EH (cell line): ENCODE data around the gene SHCBP1L.
A peak's percentile ranks its signal among the peaks of the same experiment; 100 is the strongest.

Source experiments
- DNase-seq: peaks from one replicate; pipeline ENCODE4 v3.0.0-alpha.2; 2015; ENCODE audit warnings: low read depth

SHCBP1L gene

DNA sequence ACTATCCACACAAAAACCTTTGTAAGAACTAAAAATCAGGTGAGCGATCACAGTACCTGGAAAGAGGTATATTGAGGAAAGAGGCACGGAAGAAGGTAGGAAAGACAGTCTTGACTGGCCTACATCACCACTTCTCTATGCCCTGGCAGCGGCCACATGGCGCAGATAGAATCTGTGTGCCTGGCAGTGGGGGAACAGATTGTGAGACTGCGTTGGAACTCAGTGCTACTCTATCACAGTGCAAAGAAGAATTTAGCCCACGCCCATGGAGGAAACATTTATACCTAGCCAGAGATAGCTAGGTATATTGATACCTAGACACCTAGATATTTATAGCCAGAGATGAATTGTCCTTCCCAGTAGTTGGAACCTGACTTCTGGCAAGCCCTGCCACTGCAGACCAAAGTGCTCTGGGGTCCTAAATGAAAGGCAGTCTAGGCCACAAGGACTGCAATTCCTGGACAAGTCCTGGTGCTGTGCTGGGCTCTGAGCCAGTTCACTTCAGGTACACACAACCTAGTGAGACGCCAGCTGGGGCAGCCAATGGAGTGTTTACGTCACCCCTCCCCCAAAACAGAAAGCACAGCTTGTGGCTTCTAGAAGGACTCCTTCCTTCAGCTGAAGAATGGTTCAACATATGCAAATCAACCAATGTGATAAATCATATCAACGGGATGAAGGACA is 61.9 kb downstream of the SHCBP1L start:
- DNase-seq, result no peak

DNA sequence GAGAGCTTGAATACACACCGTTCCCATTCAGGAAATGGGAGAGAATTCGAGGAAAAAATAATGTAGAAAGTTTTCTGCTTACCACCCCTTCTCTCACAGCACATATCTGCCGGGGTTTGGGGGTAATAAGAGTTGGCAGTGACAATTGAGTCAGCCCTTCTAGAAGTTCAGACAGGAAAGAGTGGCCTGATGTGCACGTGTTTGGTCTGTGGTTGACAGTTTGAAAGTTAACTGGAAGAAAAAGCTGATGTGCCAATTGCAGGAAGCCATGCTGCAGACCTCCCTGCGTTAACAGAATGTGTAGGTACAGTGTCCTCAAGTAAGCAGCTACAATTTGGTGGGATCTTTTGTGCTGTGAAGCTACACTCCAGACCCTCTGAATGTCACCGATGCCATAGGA is 63.0 kb downstream of the SHCBP1L start:
- peak; percentile 7 for DNase-seq

DNA sequence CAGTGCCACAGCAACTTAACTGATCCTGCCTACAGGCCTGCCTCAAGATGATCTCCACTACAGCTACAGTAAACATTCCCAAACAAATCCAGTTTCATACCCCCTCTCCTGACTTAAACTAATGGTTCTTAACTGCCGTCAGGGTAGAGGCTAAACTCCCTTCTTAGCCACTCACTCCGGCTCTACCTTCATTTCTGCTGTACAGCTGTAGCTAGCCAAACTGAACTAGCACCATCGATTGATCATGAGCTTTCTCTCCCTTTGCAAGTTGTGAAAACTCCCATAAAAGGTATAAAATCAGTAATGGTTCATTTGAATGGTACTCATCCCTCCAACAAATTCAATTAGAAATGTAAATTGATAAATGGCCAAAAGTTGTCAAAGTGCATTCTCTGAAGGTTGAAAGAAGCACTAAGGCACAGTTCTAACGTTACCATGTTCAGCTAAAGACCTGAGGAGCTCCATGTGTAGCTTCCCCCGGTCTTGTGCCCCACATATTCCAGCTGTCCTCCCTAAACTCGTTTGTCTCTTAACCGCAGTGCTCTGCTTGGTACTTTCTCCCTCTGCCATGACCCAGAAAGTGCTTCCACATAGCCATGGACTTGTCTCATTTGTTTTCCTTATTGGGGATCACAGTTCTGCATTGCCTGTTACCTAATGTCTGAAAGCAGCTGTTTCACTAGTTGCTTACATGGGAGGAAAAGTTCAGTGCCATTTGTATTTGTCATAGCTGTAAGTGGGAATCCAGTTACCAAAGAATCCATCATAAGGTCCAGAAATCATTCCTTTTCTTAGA is 64.0 kb downstream of the SHCBP1L start:
- DNase-seq, result peak; percentile 47

DNA sequence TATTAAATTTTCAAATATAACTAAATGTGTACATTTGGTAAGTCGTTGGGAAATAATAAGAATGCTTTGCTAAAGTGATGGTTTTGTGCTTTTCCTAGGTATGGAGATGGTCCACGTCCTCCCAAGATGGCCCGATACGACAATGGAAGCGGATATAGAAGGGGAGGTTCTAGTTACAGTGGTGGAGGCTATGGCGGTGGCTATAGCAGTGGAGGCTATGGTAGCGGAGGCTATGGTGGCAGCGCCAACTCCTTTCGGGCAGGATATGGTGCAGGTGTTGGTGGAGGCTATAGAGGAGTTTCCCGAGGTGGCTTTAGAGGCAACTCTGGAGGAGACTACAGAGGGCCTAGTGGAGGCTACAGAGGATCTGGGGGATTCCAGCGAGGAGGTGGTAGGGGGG is 66.0 kb downstream of the SHCBP1L start:
- no peak for DNase-seq

DNA sequence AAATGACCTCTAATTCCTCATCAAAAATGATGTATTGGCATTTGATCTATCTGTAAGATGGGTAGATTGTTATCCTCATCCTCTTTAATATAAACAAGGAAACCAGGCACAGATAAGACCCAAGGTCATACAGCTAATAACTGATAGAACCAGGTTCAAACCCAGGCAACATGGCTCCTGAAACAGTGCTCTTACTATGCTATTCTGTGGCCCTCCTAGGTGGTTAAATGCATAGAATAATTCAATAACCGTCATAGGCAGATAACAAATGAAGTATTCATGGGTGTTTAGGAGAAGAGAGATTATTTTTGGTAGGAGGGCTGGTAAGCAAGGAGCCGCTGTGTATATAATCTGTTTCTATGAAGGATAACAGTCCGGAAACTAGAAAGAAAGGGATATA is 67.4 kb downstream of the SHCBP1L start:
- DNase-seq, result no peak

DNA sequence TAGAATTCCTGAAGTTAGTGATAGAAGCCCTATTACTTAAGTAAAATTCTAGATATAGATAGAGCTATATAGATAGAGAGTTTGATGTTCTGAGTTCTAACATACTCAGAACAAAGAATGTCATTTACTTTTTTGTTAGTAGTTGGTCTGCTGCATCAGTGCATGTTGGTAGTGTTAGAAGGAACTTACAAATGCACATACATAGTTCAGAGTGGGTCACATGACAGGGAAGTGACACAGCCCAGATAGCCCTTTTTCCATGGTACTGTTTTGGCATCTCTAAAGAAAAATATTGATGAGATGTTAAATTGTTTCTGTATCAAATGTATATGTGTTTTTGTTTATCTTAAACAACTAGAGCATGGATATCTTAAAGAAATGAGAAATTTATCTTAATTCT is 68.1 kb downstream of the SHCBP1L start:
- DNase-seq, result no peak

DNA sequence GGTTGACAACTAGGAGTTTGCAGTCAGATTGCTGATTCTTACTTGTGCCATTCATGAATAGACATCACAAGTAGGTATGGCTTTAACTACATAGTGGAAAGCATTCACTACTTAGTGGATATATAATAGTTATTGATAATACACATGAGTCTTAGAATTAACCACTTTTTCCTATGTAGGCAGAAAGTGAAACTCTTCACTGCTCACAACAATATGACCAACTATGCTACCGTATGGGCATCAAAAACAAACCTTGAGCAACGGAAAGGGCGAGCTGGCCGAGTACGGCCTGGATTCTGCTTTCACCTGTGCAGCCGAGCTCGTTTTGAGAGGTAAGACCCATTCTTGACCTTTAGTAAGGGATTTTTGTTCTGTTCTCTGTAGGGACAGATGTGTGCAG is 75.1 kb downstream of the SHCBP1L start:
- no peak for DNase-seq

DNA sequence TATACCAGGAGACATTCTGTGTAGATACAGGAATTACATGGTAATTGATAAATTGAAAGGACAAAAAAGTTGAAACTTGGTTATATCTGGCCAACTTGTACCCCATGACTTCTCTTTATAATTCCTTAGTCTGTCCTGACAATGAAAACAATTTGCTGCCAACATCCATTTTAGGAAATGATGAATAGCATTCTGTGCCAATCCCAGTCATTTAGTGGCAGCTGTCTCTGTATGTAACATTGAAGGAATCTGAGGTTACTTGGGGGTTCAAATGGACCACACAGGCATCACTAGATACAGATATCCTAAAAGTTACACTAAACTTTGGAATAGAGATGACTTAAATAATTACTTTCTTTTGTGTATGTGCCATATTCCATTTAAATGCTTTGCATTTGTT is 75.6 kb downstream of the SHCBP1L start:
- no peak for DNase-seq

DNA sequence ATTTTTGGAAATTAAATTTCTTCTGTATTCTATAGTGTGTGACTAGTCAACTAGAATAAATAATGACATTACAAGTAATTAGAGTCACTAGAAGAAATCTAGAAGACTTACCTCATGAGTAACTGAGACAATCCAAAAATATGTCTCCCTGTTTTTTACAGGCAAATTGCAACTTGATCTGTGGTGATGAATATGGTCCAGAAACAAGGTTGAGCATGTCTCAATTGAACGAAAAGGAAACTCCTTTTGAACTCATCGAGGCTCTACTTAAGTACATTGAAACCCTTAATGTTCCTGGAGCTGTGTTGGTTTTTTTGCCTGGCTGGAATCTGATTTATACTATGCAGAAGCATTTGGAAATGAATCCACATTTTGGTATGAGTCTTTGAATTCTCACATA is 77.1 kb downstream of the SHCBP1L start:
- DNase-seq, result no peak

DNA sequence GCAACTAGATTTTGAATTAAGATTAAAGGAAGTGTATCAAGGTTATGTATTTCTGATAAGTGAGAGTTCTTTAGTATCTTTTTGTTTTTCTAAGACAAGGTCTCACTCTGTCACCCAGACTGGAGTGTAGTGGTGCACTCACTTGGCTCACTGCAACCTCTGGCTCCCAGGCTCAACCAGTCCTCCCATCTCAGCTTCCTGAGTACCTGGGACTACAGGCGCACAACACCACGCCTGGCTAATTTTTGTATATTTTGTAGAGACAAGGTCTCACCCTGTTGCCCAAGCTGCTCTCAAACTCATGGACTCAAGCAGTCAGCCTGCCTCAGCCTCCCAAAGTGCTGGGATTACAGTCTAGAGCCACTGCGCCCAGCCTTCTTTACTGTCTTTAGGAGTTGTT is 80.1 kb downstream of the SHCBP1L start:
- no peak for DNase-seq

DNA sequence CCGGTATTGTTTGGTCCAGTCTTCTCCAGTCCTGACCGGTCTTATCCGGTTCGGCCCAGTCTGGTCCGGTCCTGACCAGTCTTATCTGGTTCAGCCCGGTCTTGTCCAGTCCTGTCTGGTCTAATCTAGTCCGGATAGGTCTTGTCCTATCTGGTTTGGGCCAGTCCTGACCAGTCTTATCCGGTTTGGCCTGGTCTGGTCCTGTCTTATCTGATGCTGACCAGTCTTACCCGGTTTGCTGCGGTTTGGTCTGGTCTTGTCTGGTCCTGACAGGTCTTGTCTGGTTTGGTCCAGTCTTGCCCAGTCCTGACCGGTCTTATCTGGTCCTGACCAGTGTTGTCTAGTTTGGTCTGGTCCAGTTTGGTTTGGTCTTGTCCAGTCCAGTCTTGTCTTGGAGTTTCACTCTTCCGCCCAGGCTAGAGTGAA is 83.7 kb downstream of the SHCBP1L start:
- DNase-seq, result no peak

DNA sequence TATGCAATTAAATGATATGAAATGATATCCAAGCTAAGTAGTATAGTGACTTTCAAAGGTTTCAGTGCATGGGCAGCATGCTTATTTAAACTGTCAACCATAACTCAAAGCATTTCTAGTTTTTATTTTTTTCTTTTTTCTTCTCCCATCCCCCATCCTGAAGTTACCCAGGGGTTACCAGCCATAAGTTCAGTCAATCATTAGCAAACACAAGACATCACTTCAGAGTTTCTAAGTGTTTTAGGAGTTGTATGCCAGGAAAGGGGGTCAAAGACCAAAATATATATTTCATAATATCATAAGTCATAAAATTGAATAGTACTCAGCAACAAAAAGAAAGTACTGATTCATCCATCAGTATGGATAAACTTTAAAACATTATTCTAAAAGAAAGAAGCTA is 85.1 kb downstream of the SHCBP1L start:
- DNase-seq, result no peak

DNA sequence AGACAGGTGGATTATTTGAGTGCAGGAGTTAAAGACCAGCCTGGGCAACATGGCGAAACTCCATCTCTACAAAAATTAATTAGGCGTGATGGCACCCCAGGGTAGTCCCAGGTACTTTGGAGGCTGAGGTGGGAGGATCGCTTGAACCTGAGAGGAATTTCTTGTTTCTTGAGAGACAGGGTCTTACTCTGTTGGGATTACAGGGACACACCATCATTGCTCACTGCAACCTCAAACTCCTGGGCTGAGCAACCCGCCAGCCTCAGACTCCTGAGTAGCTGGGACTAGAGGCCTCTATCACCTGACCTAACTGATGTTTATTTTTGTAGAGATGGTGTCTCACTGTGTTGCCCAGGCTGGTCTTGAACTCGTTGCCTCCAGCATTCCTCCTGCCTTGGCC is 89.0 kb downstream of the SHCBP1L start:
- no peak for DNase-seq

DNA sequence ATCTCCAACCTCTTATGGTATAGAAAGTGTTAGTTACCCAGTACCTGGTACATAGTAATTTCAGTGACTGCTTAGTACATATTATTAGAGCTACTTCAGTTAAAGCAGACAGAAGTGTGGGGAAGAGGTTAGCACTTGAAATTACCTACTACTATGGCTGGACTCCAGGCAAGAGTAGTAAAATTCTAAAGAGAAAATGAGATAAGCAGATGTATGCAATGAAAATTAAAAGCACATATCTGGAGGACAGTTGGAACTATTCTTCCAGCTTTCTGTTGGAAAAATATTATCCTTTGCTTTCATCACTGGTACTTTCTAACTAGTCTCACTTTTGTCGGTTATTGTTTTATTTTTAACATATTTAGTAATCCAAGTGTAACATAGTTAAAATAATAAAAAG is 90.1 kb downstream of the SHCBP1L start:
- DNase-seq, result no peak

DNA sequence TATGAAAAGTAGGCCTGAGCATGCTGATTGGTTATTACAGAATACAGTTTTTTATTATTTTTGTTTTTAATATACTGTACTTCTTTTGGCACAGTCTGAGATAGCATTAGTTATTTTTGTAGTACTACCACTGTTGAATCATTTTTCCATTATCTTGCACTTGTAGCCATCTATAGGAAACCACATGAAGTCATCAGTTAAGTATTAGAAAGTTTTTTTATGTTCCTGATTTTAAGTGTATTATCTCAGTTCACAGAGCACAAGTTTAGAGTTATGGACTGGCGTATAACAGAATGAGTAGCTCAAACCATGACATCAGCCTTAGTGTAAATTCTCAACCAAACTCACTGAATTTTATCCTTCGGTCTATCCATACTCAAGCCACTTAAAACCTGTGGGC is 91.0 kb downstream of the SHCBP1L start:
- peak; percentile 36 for DNase-seq

DNA sequence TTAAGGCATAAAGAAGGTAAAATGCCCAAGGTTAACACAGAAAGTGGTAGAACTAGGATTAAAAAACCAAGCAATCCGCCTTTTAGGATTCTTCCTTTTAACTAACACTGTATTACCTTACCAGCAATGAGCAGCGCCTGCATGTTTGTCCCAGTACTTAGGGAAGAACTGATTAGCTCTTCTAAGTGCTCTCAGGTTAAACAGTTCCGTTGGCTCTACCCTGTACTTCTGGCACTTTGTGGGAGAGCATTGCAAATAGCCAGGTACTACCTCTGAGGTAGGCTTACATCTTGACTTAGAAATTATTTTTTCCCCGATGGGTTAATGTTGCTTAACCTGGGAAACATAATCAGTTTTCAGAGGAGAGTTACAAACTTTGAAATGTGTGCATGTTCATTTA is 92.3 kb downstream of the SHCBP1L start:
- DNase-seq, result no peak

DNA sequence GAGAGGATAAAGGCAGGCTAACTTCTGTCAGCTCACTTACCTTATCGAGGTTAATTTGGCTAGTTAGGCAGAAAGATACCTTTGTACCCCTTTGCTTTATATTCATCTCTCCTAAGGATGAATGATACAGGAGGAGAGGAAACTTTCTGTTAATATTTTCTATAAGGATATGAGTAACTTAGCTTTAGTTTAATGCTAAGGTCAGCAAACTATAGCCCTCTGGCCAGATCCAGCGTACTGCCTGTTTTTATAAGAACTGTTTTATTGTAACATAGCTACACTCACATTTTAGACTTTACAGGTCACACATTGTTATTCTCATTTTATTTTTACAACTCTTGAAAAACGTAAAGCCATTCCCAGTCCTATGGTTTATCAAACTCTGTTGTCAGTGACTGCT is 95.8 kb downstream of the SHCBP1L start:
- DNase-seq, result no peak

DNA sequence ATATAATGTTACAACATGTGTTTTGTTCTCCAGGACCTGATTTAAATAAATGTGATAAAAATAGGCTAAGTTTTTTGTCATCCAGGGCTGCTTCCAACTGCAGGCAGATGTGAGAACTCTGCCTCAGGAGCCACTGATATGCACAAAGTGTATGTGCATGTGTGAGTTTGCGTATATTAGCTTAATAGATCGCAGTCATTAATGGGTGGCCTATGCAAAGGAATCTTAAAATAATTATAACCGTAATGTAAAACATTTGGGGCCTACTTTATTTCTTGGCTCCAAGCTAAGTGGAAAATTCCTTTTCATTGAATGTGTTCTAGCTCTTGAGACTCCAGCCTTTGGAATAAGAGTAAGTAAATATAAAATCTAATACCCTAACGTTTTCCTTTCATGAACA is 97.1 kb downstream of the SHCBP1L start:
- DNase-seq, result peak; percentile 25

DNA sequence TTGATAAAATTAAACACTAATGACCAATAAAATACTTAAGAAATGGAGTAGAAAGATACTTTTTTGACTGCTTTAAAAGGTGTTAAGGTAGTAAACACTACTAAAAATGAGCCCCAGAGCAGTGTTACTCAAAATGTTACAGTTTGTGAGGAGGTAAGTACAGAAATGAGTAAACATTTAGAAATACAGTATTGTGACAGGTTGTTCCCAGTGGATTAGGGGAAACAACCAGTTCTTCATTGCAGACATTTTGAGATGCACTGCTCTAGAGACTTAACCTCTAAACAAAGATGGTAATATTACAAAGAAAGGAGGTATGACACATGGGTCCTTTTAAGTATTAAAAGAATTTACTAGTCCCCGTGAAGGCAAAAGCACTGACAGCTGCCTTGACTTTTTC is 101.1 kb downstream of the SHCBP1L start:
- DNase-seq, result no peak

DNA sequence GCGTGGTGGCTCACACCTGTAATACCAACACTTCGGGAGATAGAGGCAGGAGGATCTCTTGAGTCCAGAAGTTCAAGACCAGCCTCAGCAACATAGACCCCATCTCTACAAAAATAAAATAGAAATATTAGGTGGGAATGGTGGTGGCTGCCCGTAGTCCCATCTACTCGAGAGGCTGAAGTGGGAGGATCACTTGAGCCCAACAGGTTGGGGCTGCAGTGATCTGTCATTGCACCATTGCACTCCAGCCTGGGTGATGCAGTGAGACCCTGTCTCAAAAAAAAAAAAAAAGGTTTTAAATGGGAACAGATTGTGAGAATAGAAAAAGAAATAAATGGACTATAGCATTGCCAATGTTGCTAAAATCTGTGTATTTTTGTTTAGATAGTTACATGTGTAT is 102.6 kb downstream of the SHCBP1L start:
- no peak for DNase-seq
